Measurements from ENCODE around the gene AHRR. TPM values are rescaled to one million over a fixed set of nuclear protein-coding genes. Genes with fewer than 3 reads are reported as not detected.
A peak's percentile ranks its signal among the peaks of the same experiment; 100 is the strongest.
"Not testable (repeated sequence)": the region's sequence is repeated elsewhere in the genome, so short reads cannot be mapped to it uniquely, and the experiment has no call there.

The AHRR gene
- total and polyA plus RNA-seq, 2 of the 4 experiments (the other 2 are of a cell fraction), result 15.6 to 37.1 TPM

DNA sequence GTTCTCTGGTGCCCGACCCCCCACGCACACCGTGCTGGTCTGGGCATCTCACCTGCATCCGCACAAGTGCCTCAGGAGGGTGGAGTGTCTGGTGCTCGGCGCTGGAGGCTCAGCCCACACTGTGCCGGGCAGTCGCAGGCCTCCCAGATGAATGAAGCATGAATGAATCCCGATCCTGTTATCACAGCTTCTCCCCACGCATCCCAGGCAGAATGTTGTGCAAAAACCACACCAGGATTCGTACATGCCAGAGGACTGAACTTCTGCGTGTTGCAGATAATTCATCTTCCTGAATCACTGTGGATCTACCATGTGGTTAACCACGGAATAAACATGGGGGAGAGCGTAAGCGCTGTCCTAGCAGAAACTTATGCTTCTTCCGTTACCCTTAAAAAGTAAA lies 24.6 kb upstream of the AHRR start:
- H4K8ac ChIP-seq (ENCODE audit: low read depth in 2 of 2, low read length in 2 of 2); H2BK20ac ChIP-seq (ENCODE audit: low read depth, low read length); H3K23ac ChIP-seq (ENCODE audit: low read depth, low read length); H3K36me3 ChIP-seq (ENCODE audit: control insufficient read depth, insufficient read depth, low read length); H4K5ac ChIP-seq (ENCODE audit: low read depth, low read length); H2BK15ac ChIP-seq (ENCODE audit: low read depth, low read length); H3K4me2 ChIP-seq (ENCODE audit: low read depth, low read length); intact Hi-C loops (cut with micrococcal nuclease); H3K9ac ChIP-seq (ENCODE audit: low read depth, low read length); H3K14ac ChIP-seq (replicated peaks; ENCODE audit: low read depth, low read length); H3K4me3 ChIP-seq (ENCODE audit: insufficient read depth, low read depth, low read length); H2BK120ac ChIP-seq (ENCODE audit: low read depth, low read length); H3K4ac ChIP-seq (ENCODE audit: low read depth, low read length); H3K9me1 ChIP-seq (ENCODE audit: insufficient read depth, low read length); H2AK9ac ChIP-seq (replicated peaks; ENCODE audit: low read depth, low read length, poor library complexity); POLR2A ChIA-PET (ENCODE audit: unreplicated experiment); H2AK5ac ChIP-seq (ENCODE audit: low read depth, low read length); H3K56ac ChIP-seq (ENCODE audit: extremely low read depth, insufficient read depth, low read length); in situ Hi-C loops (cut with MboI; ENCODE audit: low sequenced_read_pairs); H3K9me3 ChIP-seq (ENCODE audit: control insufficient read depth, insufficient read depth, low read length); H3K18ac ChIP-seq (ENCODE audit: low read depth, low read length); H2BK5ac ChIP-seq (ENCODE audit: low read depth, low read length, poor library complexity, severe bottlenecking); BruUV-seq (replicated peaks); CTCF ChIA-PET; dilution Hi-C loops (cut with HindIII; ENCODE audit: low sequenced_read_pairs, unreplicated experiment); H2AFZ ChIP-seq (replicated peaks; ENCODE audit: low read length, poor library complexity); H4K91ac ChIP-seq (ENCODE audit: insufficient read depth, low read depth, low read length); H3K27ac ChIP-seq (ENCODE audit: insufficient read depth, low read length); H3K4me1 ChIP-seq (ENCODE audit: control insufficient read depth, insufficient read depth, low read length); H3K27me3 ChIP-seq (ENCODE audit: control insufficient read depth, insufficient read depth, low read length): not testable (repeated sequence)
- Histone ChIP-seq H4K20me1 (ENCODE audit: insufficient read depth, low read length) (peaks cover 76% of the 10 kb centered on the region), H3K79me1 (ENCODE audit: low read depth in 1 of 2, low read length in 2 of 2) (peaks cover 12 to 40% of the 10 kb centered on the region in 2 experiments)
- ATAC-seq (ENCODE audit: low read depth) (peak; percentile 97), DNase-seq (peak; percentile 97)
- TF ChIP-seq MXI1 (IDR thresholded peaks at IDR 0.05; ENCODE audit: borderline replicate concordance, low read depth, low read length), result peak; percentile 69; the same call in 1 of the 2 replicates
- TF ChIP-seq BHLHE40 (IDR thresholded peaks at IDR 0.05; ENCODE audit: low read depth, low read length), result peak; percentile 65
- TF ChIP-seq FOS (IDR thresholded peaks at IDR 0.05; ENCODE audit: low read depth, low read length), result peak; percentile 73
- TF ChIP-seq MAFK (IDR thresholded peaks at IDR 0.05; ENCODE audit: low read depth, low read length), result peak; percentile 45; the same call in 1 of the 2 replicates
- peak; percentile 86 for TF ChIP-seq CEBPB (IDR thresholded peaks at IDR 0.05; ENCODE audit: low read depth, low read length)
- no CpG with 5 or more reads among the region's 16 CpGs for WGBS, 2 experiments (ENCODE audit: extremely low coverage in 2 of 2, insufficient read length in 1 of 2)

DNA sequence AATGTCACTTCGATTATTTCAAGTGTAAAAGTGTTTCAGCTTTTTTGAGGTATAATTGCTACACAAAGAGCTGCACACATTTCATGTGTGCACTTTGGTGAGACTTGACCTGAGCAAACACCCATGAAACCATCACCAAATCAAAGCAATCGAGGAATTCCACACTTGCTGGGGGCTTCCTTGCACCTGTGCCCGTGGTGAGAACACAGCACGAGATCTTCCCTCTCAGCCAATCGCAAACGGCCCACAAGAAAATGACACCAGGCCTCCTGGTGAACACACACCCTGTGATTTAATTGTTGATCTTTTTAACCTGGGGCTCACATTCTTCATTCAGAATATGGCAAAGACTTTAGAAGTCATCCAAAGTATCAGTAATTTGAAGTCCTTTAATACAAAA lies 24.1 kb upstream of the AHRR start:
- intact Hi-C loops (cut with micrococcal nuclease); H3K23ac ChIP-seq (ENCODE audit: low read depth, low read length); H2BK20ac ChIP-seq (ENCODE audit: low read depth, low read length); H2AFZ ChIP-seq (replicated peaks; ENCODE audit: low read length, poor library complexity); H3K4me3 ChIP-seq (ENCODE audit: insufficient read depth, low read depth, low read length); POLR2A ChIA-PET (ENCODE audit: unreplicated experiment); H2AK9ac ChIP-seq (replicated peaks; ENCODE audit: low read depth, low read length, poor library complexity); H3K56ac ChIP-seq (ENCODE audit: extremely low read depth, insufficient read depth, low read length); H4K91ac ChIP-seq (ENCODE audit: insufficient read depth, low read depth, low read length); H2BK5ac ChIP-seq (ENCODE audit: low read depth, low read length, poor library complexity, severe bottlenecking); in situ Hi-C loops (cut with MboI; ENCODE audit: low sequenced_read_pairs); H3K4ac ChIP-seq (ENCODE audit: low read depth, low read length); H3K36me3 ChIP-seq (ENCODE audit: control insufficient read depth, insufficient read depth, low read length); H3K27ac ChIP-seq (ENCODE audit: insufficient read depth, low read length); H3K9ac ChIP-seq (ENCODE audit: low read depth, low read length); H2AK5ac ChIP-seq (ENCODE audit: low read depth, low read length); CTCF ChIA-PET; H4K8ac ChIP-seq (ENCODE audit: low read depth in 2 of 2, low read length in 2 of 2); H3K18ac ChIP-seq (ENCODE audit: low read depth, low read length); H4K5ac ChIP-seq (ENCODE audit: low read depth, low read length); H3K4me1 ChIP-seq (ENCODE audit: control insufficient read depth, insufficient read depth, low read length); BruUV-seq (replicated peaks); H3K14ac ChIP-seq (replicated peaks; ENCODE audit: low read depth, low read length); H2BK120ac ChIP-seq (ENCODE audit: low read depth, low read length); dilution Hi-C loops (cut with HindIII; ENCODE audit: low sequenced_read_pairs, unreplicated experiment); H3K27me3 ChIP-seq (ENCODE audit: control insufficient read depth, insufficient read depth, low read length); H3K9me3 ChIP-seq (ENCODE audit: control insufficient read depth, insufficient read depth, low read length); H3K9me1 ChIP-seq (ENCODE audit: insufficient read depth, low read length); DNase-seq; H2BK15ac ChIP-seq (ENCODE audit: low read depth, low read length): not testable (repeated sequence)
- Histone ChIP-seq H4K20me1 (ENCODE audit: insufficient read depth, low read length) (peaks cover 78% of the 10 kb centered on the region), H3K79me1 (ENCODE audit: low read depth in 1 of 2, low read length in 2 of 2) (peaks cover 13 to 43% of the 10 kb centered on the region in 2 experiments), H3K4me2 (ENCODE audit: low read depth, low read length) (0 out of 2 replicates have a peak overlapping the region, but pooled peaks have one; percentile 30)
- WGBS, 2 experiments (ENCODE audit: extremely low coverage in 2 of 2, insufficient read length in 1 of 2), result no CpG with 5 or more reads among the region's 6 CpGs
- peak; percentile 10 for ATAC-seq (ENCODE audit: low read depth)
